Measurements from ENCODE around the gene GID8.
A peak's percentile ranks its signal among the peaks of the same experiment; 100 is the strongest.

Gene GID8

DNA sequence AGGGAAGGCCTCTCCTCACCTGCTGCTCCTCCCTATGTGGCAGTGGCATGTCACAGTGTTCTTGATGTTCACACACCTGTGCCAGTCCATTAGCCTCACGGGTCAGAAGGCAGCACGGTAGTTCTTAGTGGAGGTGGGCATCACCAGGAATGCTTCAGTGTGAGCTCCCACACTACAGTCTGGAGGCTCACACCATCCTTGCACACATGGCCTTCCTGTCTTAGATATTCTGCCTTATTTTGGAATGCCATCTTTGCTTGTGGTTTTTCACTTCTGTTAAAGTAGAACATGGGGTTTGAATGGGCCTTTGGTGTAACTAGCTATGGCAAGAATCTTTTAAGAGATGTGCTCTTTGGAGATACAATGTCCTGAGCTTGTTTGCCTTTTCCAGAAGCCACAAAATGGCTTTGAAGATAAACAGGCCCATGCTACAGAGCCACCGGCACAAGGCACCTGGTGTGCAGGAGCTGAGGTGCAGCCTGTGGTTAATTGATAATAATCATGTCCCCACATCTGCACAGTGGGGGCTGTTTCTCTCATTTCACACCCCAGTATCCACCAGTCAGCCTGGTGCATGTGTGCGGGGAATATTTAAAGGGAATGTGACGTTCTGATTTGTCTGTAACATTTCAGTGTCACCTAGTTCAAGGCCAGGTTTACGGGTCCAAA is 11.3 kb downstream of the GID8 start:
- TF ChIP-seq CTCF (IDR thresholded peaks at IDR 0.05; ENCODE audit: low read depth, low read length, missing control alignments): no peak
- DNase-seq (ENCODE audit: low read depth): no peak
- no peak overlapping the region for H3K4me3 ChIP-seq (ENCODE audit: low read depth, low read length)

- no peak overlapping the region for H3K4me3 ChIP-seq (ENCODE audit: low read depth, low read length)
- no peak for TF ChIP-seq CTCF (IDR thresholded peaks at IDR 0.05; ENCODE audit: low read depth, low read length, missing control alignments)
- no peak for DNase-seq (ENCODE audit: low read depth)
Measured at GRCh38 chr20:62949962-62950361, 12.0 kb downstream of the GID8 start.

GRCh38 chr20:62950741-62951140 is 12.8 kb downstream of the GID8 start:
- H3K4me3 ChIP-seq (ENCODE audit: low read depth, low read length): no peak overlapping the region
- DNase-seq (ENCODE audit: low read depth): no peak
- no peak for TF ChIP-seq CTCF (IDR thresholded peaks at IDR 0.05; ENCODE audit: low read depth, low read length, missing control alignments)

DNA sequence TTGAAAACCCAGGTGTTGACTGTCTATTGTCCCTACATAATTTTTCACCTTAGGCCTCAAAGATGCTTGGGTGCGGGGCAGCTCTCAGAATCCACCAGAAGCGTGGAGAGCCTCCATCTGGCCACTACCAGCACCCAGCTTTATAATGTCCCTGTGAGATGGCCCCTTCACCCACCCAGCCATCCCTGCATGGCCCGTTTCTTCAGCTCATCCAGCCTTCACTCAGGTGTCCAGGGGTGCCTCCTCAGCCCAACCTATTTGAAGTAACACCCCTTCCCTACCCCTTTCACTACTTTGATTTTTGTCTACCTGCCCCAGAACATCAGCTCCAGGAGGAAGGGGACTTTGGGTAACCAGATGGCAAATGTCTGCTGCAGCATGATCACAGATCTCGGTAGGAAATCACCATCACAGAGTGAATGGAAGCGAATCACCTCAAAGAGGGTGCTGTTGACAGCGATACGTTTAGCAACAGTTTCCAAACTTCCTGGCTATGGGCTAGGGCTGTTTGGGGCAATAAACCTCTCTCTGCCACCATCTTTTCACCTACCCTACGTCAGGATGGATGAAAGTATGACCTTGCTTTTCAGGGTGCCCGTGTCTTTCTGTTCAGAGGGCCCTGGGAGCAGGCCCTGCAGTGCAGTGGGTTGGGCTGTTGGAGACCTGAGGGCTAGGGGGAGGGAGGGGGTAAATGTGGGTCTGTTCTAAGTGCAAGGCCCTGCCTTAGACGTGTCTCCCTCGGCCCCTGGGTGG is 13.4 kb downstream of the GID8 start:
- TF ChIP-seq CTCF (IDR thresholded peaks at IDR 0.05; ENCODE audit: low read depth, low read length, missing control alignments): no peak

GRCh38 chr20:62951896-62952372 is 14.0 kb downstream of the GID8 start:
- no peak for TF ChIP-seq CTCF (IDR thresholded peaks at IDR 0.05; ENCODE audit: low read depth, low read length, missing control alignments)
- DNase-seq (ENCODE audit: low read depth): no peak
- H3K4me3 ChIP-seq (ENCODE audit: low read depth, low read length): peak overlapping the region; percentile 94

More for the DNA sequence above, 13.4 kb downstream of the GID8 start:
- peak overlapping the region; percentile 94 for H3K4me3 ChIP-seq (ENCODE audit: low read depth, low read length)
- DNase-seq (ENCODE audit: low read depth): no peak

GRCh38 chr20:62952373-62952967 is 14.5 kb downstream of the GID8 start, which contains the start of gene SLC17A9:
Gene SLC17A9, plus strand, starts transcription at chr20:62952709. Its CDS starts 122 bp downstream, at chr20:62952831.
- DNase-seq (ENCODE audit: low read depth): peak; percentile 61
- H3K4me3 ChIP-seq (ENCODE audit: low read depth, low read length): peak within 1 kb of the TSS; percentile 94
- peak; percentile 26 for TF ChIP-seq CTCF (IDR thresholded peaks at IDR 0.05; ENCODE audit: low read depth, low read length, missing control alignments)
